ENCODE results near the gene FDPS.
A peak's percentile ranks its signal among the peaks of the same experiment; 100 is the strongest.
"Not testable (repeated sequence)": the region's sequence is repeated elsewhere in the genome, so short reads cannot be mapped to it uniquely, and the experiment has no call there.

FDPS gene

GRCh38 chr1:155320661-155321617 is 12.3 kb downstream of the FDPS start, which contains the start of gene RUSC1:
RUSC1 (plus strand) TSS chr1:155320894; CDS start chr1:155321774, 880 bp downstream.
- Mint-ChIP-seq H3K4me1 (ENCODE audit: low read depth) (peaks cover 30% of the 10 kb centered on the region), H3K27me3 (ENCODE audit: low read depth) (no peaks in the 10 kb centered on the region), H3K4me3 (peak within 1 kb of the TSS; percentile 58), H3K27ac (peak within 1 kb of the TSS; percentile 36), H3K9me3 (no peaks in the 10 kb centered on the region), H3K36me3 (ENCODE audit: low read depth) (peaks cover 17% of the 10 kb centered on the region)

DNA sequence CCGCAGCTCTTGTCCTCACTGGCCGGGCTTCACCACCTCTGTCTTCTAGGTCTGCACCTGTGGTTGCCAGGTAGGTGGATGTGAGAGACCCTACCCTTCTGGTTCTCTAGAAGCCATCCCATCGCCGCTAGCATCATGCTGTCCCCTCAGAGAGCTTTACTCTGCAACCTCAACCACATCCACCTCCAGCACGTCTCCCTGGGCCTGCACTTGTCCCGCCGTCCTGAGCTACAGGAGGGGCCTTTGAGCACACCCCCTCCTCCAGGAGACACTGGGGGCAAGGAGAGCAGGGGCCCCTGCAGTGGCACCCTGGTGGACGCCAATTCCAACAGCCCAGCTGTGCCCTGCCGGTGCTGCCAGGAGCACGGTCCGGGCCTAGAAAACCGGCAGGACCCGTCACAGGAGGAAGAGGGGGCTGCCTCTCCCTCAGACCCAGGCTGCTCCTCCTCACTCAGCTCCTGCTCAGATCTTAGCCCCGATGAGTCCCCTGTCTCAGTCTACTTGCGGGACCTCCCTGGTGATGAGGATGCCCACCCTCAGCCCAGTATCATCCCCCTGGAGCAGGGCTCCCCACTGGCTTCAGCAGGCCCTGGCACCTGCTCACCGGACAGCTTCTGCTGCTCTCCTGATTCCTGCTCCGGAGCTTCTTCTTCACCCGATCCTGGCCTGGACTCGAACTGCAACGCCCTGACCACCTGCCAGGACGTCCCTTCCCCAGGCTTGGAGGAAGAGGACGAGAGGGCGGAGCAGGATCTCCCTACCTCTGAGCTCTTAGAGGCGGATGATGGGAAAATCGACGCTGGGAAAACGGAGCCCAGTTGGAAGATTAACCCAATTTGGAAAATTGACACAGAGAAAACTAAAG is 13.2 kb downstream of the FDPS start:
- H3K36me3 Mint-ChIP-seq (ENCODE audit: low read depth): peaks cover 17% of the 10 kb centered on the region
- no peaks in the 10 kb centered on the region for H3K9me3 Mint-ChIP-seq

DNA sequence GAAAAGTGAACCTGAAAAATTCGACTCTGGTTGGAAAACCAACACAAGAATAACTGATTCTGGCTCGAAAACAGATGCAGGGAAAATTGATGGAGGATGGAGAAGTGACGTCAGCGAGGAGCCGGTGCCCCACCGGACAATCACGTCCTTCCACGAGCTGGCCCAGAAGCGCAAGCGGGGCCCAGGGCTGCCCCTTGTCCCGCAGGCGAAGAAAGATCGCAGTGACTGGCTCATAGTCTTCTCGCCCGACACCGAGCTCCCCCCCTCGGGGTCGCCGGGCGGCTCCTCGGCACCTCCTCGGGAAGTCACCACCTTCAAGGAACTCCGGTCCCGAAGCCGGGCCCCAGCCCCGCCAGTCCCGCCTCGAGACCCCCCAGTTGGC is 13.9 kb downstream of the FDPS start:
- peaks cover 27% of the 10 kb centered on the region for H3K4me1 Mint-ChIP-seq (ENCODE audit: low read depth)
- H3K9me3 Mint-ChIP-seq: no peaks in the 10 kb centered on the region
- H3K27me3 Mint-ChIP-seq (ENCODE audit: low read depth): no peaks in the 10 kb centered on the region
- peak overlapping the region; percentile 59 for H3K4me3 Mint-ChIP-seq
- H3K27ac Mint-ChIP-seq: no peak overlapping the region
- H3K36me3 Mint-ChIP-seq (ENCODE audit: low read depth): peaks cover 17% of the 10 kb centered on the region

More for the DNA sequence above, 13.2 kb downstream of the FDPS start:
- H3K4me3 Mint-ChIP-seq: peak overlapping the region; percentile 59
- H3K27ac Mint-ChIP-seq: peak overlapping the region; percentile 36
- peaks cover 30% of the 10 kb centered on the region for H3K4me1 Mint-ChIP-seq (ENCODE audit: low read depth)
- no peaks in the 10 kb centered on the region for H3K27me3 Mint-ChIP-seq (ENCODE audit: low read depth)

GRCh38 chr1:155322953-155323728 is 14.5 kb downstream of the FDPS start:
- Mint-ChIP-seq H3K27me3 (ENCODE audit: low read depth) (no peaks in the 10 kb centered on the region), H3K36me3 (ENCODE audit: low read depth) (peaks cover 13% of the 10 kb centered on the region), H3K4me3 (peak overlapping the region; percentile 90), H3K4me1 (ENCODE audit: low read depth) (peaks cover 27% of the 10 kb centered on the region), H3K9me3 (no peaks in the 10 kb centered on the region), H3K27ac (no peak overlapping the region)

DNA sequence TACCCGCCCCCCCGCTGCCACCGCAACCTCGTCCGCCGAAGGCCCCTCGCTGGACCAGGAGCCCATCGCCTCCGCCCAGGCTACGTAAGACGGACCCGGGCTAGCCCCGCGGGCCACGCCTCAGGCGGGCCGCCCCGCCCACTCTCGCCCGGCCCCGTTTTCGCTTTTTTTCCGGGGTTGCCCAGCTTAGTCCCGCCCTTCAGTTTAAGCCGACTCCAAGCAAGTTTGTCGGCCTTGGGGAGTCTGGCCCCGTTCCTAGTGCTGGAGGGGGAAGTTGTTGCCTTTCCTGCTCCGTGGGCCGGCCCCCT is 15.0 kb downstream of the FDPS start:
- Mint-ChIP-seq H3K27me3 (ENCODE audit: low read depth) (no peaks in the 10 kb centered on the region), H3K36me3 (ENCODE audit: low read depth) (peaks cover 11% of the 10 kb centered on the region), H3K4me1 (ENCODE audit: low read depth) (peaks cover 27% of the 10 kb centered on the region), H3K27ac (peak overlapping the region; percentile 85), H3K4me3 (peak overlapping the region; percentile 90), H3K9me3 (no peaks in the 10 kb centered on the region)

GRCh38 chr1:155324037-155324716 is 15.5 kb downstream of the FDPS start:
- Mint-ChIP-seq H3K36me3 (ENCODE audit: low read depth) (peaks cover 7% of the 10 kb centered on the region), H3K9me3 (no peaks in the 10 kb centered on the region), H3K27me3 (ENCODE audit: low read depth) (no peaks in the 10 kb centered on the region), H3K4me1 (ENCODE audit: low read depth) (peaks cover 24% of the 10 kb centered on the region), H3K27ac (peak overlapping the region; percentile 85), H3K4me3 (peak overlapping the region; percentile 90)

- Mint-ChIP-seq H3K4me3 (peak overlapping the region; percentile 90), H3K36me3 (ENCODE audit: low read depth) (peaks cover 4% of the 10 kb centered on the region), H3K27ac (peak overlapping the region; percentile 18), H3K27me3 (ENCODE audit: low read depth) (no peaks in the 10 kb centered on the region), H3K4me1 (ENCODE audit: low read depth) (peaks cover 20% of the 10 kb centered on the region), H3K9me3 (no peaks in the 10 kb centered on the region)
These were observed 16.3 kb downstream of the FDPS start for GRCh38 chr1:155324717-155325602.

GRCh38 chr1:155325603-155325893 is 16.9 kb downstream of the FDPS start:
- Mint-ChIP-seq H3K4me1 (ENCODE audit: low read depth) (peaks cover 14% of the 10 kb centered on the region), H3K9me3 (no peaks in the 10 kb centered on the region), H3K27me3 (ENCODE audit: low read depth) (no peaks in the 10 kb centered on the region), H3K36me3 (ENCODE audit: low read depth) (peaks cover 1% of the 10 kb centered on the region), H3K27ac (peak overlapping the region; percentile 5), H3K4me3 (peak overlapping the region; percentile 61)

- H3K9me3 Mint-ChIP-seq: no peaks in the 10 kb centered on the region
- no peaks in the 10 kb centered on the region for H3K27me3 Mint-ChIP-seq (ENCODE audit: low read depth)
- H3K36me3 Mint-ChIP-seq (ENCODE audit: low read depth): peaks cover 6% of the 10 kb centered on the region
- peak overlapping the region; percentile 5 for H3K27ac Mint-ChIP-seq
- H3K4me1 Mint-ChIP-seq (ENCODE audit: low read depth): peaks cover 9% of the 10 kb centered on the region
- peak overlapping the region; percentile 61 for H3K4me3 Mint-ChIP-seq
These were observed 17.4 kb downstream of the FDPS start for GRCh38 chr1:155326020-155326526.

DNA sequence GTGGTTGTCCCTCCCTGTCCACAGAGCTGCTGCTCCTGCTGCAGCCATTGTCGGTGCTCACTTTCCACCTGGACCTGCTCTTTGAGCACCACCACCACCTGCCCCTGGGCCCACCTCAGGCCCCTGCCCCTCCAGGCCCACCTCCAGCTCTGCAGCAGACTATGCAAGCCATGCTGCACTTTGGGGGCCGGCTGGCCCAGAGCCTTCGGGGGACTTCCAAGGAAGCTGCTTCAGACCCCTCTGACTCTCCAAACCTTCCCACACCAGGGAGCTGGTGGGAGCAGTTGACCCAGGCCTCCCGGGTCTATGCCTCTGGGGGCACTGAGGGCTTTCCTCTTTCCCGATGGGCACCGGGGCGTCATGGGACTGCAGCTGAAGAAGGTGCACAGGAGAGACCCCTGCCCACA is 18.0 kb downstream of the FDPS start:
- Mint-ChIP-seq H3K27me3 (ENCODE audit: low read depth) (no peaks in the 10 kb centered on the region), H3K36me3 (ENCODE audit: low read depth) (peaks cover 8% of the 10 kb centered on the region), H3K9me3 (no peaks in the 10 kb centered on the region), H3K4me1 (ENCODE audit: low read depth) (peaks cover 7% of the 10 kb centered on the region), H3K27ac (no peak overlapping the region), H3K4me3 (no peak overlapping the region)

GRCh38 chr1:155327981-155328380 is 19.3 kb downstream of the FDPS start:
- no peak overlapping the region for H3K27ac Mint-ChIP-seq
- peaks cover 7% of the 10 kb centered on the region for H3K4me1 Mint-ChIP-seq (ENCODE audit: low read depth)
- no peaks in the 10 kb centered on the region for H3K9me3 Mint-ChIP-seq
- H3K27me3 Mint-ChIP-seq (ENCODE audit: low read depth): no peaks in the 10 kb centered on the region
- no peak overlapping the region for H3K4me3 Mint-ChIP-seq
- peaks cover 8% of the 10 kb centered on the region for H3K36me3 Mint-ChIP-seq (ENCODE audit: low read depth)

GRCh38 chr1:155328856-155329255 is 20.2 kb downstream of the FDPS start:
- peaks cover 12% of the 10 kb centered on the region for H3K36me3 Mint-ChIP-seq (ENCODE audit: low read depth)
- not testable (repeated sequence) for H3K27ac Mint-ChIP-seq, H3K9me3 Mint-ChIP-seq

GRCh38 chr1:155329980-155330598 is 21.4 kb downstream of the FDPS start:
- Mint-ChIP-seq H3K4me1 (ENCODE audit: low read depth) (peaks cover 9% of the 10 kb centered on the region), H3K36me3 (ENCODE audit: low read depth) (peaks cover 16% of the 10 kb centered on the region), H3K4me3 (no peak overlapping the region), H3K9me3 (no peaks in the 10 kb centered on the region), H3K27ac (no peak overlapping the region), H3K27me3 (ENCODE audit: low read depth) (no peaks in the 10 kb centered on the region)

More at GRCh38 chr1:155328856-155329255, 20.2 kb downstream of the FDPS start:
- H3K4me3 Mint-ChIP-seq; H3K27me3 Mint-ChIP-seq (ENCODE audit: low read depth); H3K4me1 Mint-ChIP-seq (ENCODE audit: low read depth): not testable (repeated sequence)

All from T-helper 1 cell treated with Interleukin-12 subunit alpha and Interleukin-12 subunit beta and Interleukin-4 antibody, amounts not matched to agents 30 μg/mL and 1 μg/mL, for 36 hours (primary cell).